ENCODE measurements around the gene CENPO. TPM values are rescaled to one million over a fixed set of nuclear protein-coding genes. Genes with fewer than 3 reads are reported as not detected.

CENPO gene
- total RNA-seq, 2 donors from 2014 or later: 27.3 to 40.3 TPM

DNA sequence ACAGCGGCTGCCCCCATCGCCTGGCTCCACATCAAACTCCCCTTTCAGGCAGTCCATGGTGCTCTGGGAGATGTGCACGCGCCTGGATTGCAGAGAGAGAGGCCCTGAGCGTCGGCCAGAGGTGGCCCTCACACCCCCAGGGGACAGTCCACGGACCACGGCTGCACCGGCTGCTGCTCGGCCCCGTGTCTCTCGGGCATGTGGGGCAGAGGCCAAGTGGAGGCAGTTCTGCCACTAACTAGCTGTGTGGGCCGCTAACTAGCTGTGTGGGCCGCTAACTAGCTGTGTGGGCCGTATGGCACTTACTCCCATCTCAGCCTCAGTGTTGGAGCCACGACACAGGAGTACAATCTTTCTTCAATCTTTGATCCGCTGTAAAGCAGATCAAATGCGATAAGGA is 45.3 kb downstream of the CENPO start:
- DNase-seq: no peak
- Mint-ChIP-seq H3K4me1 (peaks cover under 1% of the 10 kb centered on the region), H3K36me3 (ENCODE audit: low read depth) (peaks cover 24% of the 10 kb centered on the region), H3K4me3 (no peak overlapping the region), H3K27ac (no peak overlapping the region), H3K9me3 (peaks cover 1% of the 10 kb centered on the region), H3K27me3 (ENCODE audit: insufficient read depth) (no peaks in the 10 kb centered on the region)
- Histone ChIP-seq H3K9me3 (ENCODE audit: control insufficient read depth, low read length) (peaks cover 4% of the 10 kb centered on the region), H3K9ac (ENCODE audit: extremely low read depth, low read length, poor library complexity, severe bottlenecking) (no peak overlapping the region), H3K4me1 (ENCODE audit: control insufficient read depth, insufficient read depth, low read length) (no peaks in the 10 kb centered on the region), H3K27ac (ENCODE audit: low read depth, low read length) (no peak overlapping the region), H3K27me3 (ENCODE audit: control insufficient read depth, insufficient read depth, low read length, poor library complexity, severe bottlenecking) (no peaks in the 10 kb centered on the region), H3K36me3 (ENCODE audit: control insufficient read depth, insufficient read depth, low read length) (peaks cover 4% of the 10 kb centered on the region), H3K4me3 (ENCODE audit: low read length) (no peak overlapping the region)
- 92 to 95% methylated on average over 9 to 18 of the region's 18 CpGs for WGBS, 2 experiments (ENCODE audit: insufficient coverage in 1 of 2, insufficient read length in 1 of 2)
- TF ChIP-seq, protein P1, sequence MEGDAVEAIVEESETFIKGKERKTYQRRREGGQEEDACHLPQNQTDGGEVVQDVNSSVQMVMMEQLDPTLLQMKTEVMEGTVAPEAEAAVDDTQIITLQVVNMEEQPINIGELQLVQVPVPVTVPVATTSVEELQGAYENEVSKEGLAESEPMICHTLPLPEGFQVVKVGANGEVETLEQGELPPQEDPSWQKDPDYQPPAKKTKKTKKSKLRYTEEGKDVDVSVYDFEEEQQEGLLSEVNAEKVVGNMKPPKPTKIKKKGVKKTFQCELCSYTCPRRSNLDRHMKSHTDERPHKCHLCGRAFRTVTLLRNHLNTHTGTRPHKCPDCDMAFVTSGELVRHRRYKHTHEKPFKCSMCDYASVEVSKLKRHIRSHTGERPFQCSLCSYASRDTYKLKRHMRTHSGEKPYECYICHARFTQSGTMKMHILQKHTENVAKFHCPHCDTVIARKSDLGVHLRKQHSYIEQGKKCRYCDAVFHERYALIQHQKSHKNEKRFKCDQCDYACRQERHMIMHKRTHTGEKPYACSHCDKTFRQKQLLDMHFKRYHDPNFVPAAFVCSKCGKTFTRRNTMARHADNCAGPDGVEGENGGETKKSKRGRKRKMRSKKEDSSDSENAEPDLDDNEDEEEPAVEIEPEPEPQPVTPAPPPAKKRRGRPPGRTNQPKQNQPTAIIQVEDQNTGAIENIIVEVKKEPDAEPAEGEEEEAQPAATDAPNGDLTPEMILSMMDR (conservative IDR thresholded peaks at IDR 0.05): no peak

DNA sequence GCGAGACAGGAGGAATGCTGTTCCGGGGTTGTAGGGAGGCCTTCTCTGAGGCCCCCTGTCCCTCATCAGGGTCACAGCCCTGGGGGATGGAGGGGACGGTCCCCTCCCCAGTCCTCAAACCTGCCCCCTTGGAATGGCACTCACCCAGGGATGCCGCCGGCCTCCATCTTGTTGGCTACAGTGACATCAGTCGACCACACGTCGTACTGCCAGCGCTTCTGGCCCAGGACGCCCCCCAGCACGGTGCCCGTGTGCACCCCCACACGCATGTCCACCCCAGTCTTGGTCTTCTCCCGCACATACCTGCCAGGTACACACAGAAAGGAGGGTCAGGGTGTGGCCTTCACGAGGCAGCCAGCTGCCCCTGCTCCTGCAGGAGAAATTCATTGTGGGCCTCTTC is 46.5 kb downstream of the CENPO start:
- Histone ChIP-seq H3K4me1 (ENCODE audit: control insufficient read depth, insufficient read depth, low read length) (no peaks in the 10 kb centered on the region), H3K36me3 (ENCODE audit: control insufficient read depth, insufficient read depth, low read length) (no peaks in the 10 kb centered on the region), H3K27ac (ENCODE audit: low read depth, low read length) (no peak overlapping the region), H3K27me3 (ENCODE audit: control insufficient read depth, insufficient read depth, low read length, poor library complexity, severe bottlenecking) (no peaks in the 10 kb centered on the region), H3K4me3 (ENCODE audit: low read length) (no peak overlapping the region), H3K9ac (ENCODE audit: extremely low read depth, low read length, poor library complexity, severe bottlenecking) (no peak overlapping the region), H3K9me3 (ENCODE audit: control insufficient read depth, low read length) (no peaks in the 10 kb centered on the region)
- H3K27me3 Mint-ChIP-seq (ENCODE audit: insufficient read depth): no peaks in the 10 kb centered on the region
- no peak overlapping the region for H3K27ac Mint-ChIP-seq
- TF ChIP-seq, protein P1 (conservative IDR thresholded peaks at IDR 0.05): no peak
- H3K9me3 Mint-ChIP-seq: no peaks in the 10 kb centered on the region
- DNase-seq: no peak
- peaks cover 19% of the 10 kb centered on the region for H3K36me3 Mint-ChIP-seq (ENCODE audit: low read depth)
- WGBS, 2 experiments (ENCODE audit: insufficient coverage in 1 of 2, insufficient read length in 1 of 2): 92 to 95% methylated on average over 4 to 15 of the region's 15 CpGs
- no peak overlapping the region for H3K4me3 Mint-ChIP-seq
- H3K4me1 Mint-ChIP-seq: no peaks in the 10 kb centered on the region

DNA sequence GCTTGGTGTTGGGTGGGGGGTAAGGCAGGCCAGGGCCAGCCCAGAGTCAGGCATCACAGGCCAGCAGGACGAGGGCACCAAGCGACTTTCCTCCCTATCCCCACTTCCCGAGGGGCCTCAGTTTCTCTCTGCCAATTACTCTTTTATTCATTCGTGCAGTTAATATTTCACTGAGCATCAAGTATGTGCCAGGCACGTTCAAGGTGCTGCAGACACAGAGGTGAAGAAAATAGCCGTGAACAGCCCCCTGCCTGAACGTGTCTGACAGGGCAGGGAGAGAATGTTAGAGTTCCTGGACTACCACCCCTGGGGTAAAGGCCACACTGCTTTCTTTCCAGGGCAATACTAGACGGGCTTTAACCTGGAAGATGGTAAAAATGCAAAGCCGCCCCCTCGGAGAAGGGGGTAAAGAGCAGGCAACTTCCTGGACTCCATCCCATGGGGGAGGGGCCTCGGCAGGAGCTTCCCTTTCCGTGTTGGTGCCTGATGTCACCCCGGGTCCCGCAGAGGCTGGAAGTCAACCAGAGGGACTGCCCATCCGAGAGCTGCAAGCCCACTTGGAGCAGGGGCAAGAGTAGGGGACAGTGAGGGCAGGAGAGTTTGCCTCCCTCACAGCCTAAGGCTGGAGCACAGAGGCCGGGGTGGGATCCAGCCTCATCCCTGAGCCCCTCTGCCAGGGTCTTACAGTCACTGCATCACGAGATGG is 47.1 kb downstream of the CENPO start:
- Mint-ChIP-seq H3K4me1 (no peaks in the 10 kb centered on the region), H3K27ac (no peak overlapping the region), H3K9me3 (peaks cover 2% of the 10 kb centered on the region), H3K27me3 (ENCODE audit: insufficient read depth) (no peaks in the 10 kb centered on the region), H3K36me3 (ENCODE audit: low read depth) (peaks cover 15% of the 10 kb centered on the region), H3K4me3 (no peak overlapping the region)
- no peak overlapping the region for H3K4me3 ChIP-seq (ENCODE audit: low read length)
- H3K27ac ChIP-seq (ENCODE audit: low read depth, low read length): no peak overlapping the region
- WGBS, 2 experiments (ENCODE audit: insufficient coverage in 1 of 2, insufficient read length in 1 of 2): 84 to 87% methylated on average over 8 to 17 of the region's 17 CpGs
- H3K36me3 ChIP-seq (ENCODE audit: control insufficient read depth, insufficient read depth, low read length): no peaks in the 10 kb centered on the region
- H3K9me3 ChIP-seq (ENCODE audit: control insufficient read depth, low read length): no peaks in the 10 kb centered on the region
- TF ChIP-seq, protein P1 (conservative IDR thresholded peaks at IDR 0.05): no peak
- H3K9ac ChIP-seq (ENCODE audit: extremely low read depth, low read length, poor library complexity, severe bottlenecking): no peak overlapping the region
- no peaks in the 10 kb centered on the region for H3K4me1 ChIP-seq (ENCODE audit: control insufficient read depth, insufficient read depth, low read length)
- DNase-seq: no peak
- H3K27me3 ChIP-seq (ENCODE audit: control insufficient read depth, insufficient read depth, low read length, poor library complexity, severe bottlenecking): no peaks in the 10 kb centered on the region
